PC-9 (cell line): ENCODE data around the gene MTMR3.

Experiments used
- EZH2 ChIP-seq: fragments of 200-600 bp; sonication (generic); IDR thresholded peaks from 2 replicates; pipeline ENCODE4 v1.8.0; 2017; ENCODE audit warnings: antibody characterized with exemption, low read depth
- TF ChIP-seq, protein P1 (sequence below): fragments of 200-600 bp; sonication (generic); conservative IDR thresholded peaks from 2 replicates; pipeline ENCODE4 v1.6.1; 2017; ENCODE audit warnings: mixed run types, antibody characterized with exemption, mild to moderate bottlenecking, moderate library complexity

DNA sequence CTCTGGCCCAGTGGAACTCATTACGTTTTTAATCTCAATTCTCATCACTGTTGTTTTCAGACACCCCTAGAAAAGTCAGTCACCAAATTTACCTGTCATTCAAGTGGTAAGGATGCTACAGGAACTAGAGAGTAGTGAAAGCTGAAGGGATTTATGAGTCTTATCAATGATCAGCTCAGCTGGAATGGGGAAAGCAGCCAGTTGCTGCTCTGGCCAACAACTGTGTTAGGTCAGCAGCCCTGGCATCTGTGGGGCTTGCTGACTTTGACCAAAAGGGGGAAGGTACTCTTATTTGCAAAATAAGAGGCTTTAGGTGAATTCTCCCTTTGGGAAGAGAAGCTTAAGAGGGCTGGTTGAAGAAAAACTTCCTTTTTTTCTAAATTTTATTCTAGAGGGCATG lies 121.1 kb downstream of the MTMR3 start:
- TF ChIP-seq, protein P1, sequence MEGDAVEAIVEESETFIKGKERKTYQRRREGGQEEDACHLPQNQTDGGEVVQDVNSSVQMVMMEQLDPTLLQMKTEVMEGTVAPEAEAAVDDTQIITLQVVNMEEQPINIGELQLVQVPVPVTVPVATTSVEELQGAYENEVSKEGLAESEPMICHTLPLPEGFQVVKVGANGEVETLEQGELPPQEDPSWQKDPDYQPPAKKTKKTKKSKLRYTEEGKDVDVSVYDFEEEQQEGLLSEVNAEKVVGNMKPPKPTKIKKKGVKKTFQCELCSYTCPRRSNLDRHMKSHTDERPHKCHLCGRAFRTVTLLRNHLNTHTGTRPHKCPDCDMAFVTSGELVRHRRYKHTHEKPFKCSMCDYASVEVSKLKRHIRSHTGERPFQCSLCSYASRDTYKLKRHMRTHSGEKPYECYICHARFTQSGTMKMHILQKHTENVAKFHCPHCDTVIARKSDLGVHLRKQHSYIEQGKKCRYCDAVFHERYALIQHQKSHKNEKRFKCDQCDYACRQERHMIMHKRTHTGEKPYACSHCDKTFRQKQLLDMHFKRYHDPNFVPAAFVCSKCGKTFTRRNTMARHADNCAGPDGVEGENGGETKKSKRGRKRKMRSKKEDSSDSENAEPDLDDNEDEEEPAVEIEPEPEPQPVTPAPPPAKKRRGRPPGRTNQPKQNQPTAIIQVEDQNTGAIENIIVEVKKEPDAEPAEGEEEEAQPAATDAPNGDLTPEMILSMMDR, result no peak
- TF ChIP-seq EZH2, result no peak
